NB4 (cell line): ENCODE measurements around the gene BMPR2.

ENCODE experiments used
- MYC ChIP-seq: IDR thresholded peaks from 2 replicates; pipeline ENCODE4 v1.6.1; 2011; ENCODE audit warnings: low read depth, low read length
- POLR2A ChIP-seq: IDR thresholded peaks from 2 replicates; pipeline ENCODE4 v1.6.1; 2011; ENCODE audit warnings: mild to moderate bottlenecking; ENCODE audit not compliant: insufficient read length; ENCODE audit errors: extremely low read depth
- TF ChIP-seq, protein P1 (sequence below): IDR thresholded peaks from one replicate; pipeline ENCODE4 v1.5.1; 2012; ENCODE audit warnings: low read depth, low read length

DNA sequence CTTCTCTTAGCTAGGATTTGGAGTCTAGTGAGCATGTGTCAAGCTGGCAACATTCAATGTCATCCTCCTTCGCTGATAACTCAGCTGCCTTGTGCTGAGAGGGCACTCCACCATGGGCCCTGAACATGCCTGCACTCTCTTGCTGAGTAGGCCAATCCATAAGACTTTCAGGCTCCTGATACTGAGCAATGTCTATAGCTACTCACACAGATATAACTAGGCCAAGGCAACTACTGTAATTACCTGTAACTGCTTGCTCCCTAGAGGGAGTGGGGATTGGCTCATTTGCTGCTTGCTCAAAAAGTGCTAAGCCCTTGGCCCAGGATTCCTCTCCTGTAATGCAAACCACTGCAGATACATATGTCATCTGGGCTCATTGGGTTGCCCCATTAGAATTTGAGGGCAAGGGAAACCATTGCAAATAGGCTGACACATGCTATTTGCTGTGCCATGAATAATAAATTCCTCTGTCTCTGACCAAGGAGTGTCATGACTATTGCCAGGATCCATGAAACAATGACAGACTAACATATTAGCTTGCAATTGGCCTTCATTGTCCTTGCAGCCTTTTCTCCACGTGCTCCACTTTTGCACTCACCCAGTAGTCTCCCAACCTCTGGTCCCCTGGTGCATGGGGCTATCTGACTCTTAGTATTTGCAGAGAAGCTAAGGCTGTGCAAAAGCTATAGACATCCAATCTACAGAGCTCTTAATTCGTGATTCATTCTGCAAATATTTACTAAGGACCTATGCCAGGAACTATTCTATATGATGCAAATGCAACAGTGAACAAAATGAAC is 36.9 kb upstream of the BMPR2 start:
- TF ChIP-seq, protein P1, sequence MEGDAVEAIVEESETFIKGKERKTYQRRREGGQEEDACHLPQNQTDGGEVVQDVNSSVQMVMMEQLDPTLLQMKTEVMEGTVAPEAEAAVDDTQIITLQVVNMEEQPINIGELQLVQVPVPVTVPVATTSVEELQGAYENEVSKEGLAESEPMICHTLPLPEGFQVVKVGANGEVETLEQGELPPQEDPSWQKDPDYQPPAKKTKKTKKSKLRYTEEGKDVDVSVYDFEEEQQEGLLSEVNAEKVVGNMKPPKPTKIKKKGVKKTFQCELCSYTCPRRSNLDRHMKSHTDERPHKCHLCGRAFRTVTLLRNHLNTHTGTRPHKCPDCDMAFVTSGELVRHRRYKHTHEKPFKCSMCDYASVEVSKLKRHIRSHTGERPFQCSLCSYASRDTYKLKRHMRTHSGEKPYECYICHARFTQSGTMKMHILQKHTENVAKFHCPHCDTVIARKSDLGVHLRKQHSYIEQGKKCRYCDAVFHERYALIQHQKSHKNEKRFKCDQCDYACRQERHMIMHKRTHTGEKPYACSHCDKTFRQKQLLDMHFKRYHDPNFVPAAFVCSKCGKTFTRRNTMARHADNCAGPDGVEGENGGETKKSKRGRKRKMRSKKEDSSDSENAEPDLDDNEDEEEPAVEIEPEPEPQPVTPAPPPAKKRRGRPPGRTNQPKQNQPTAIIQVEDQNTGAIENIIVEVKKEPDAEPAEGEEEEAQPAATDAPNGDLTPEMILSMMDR: no peak
- TF ChIP-seq POLR2A (no peak), MYC (no peak)
